Superior temporal gyrus (tissue), 1 donor: ENCODE measurements around the gene CELSR1.

Experiments used
- DNase-seq: peaks from one replicate; pipeline ENCODE4 v3.0.0-alpha.2; 2016; ENCODE audit errors: extremely low spot score

CELSR1 gene

DNA sequence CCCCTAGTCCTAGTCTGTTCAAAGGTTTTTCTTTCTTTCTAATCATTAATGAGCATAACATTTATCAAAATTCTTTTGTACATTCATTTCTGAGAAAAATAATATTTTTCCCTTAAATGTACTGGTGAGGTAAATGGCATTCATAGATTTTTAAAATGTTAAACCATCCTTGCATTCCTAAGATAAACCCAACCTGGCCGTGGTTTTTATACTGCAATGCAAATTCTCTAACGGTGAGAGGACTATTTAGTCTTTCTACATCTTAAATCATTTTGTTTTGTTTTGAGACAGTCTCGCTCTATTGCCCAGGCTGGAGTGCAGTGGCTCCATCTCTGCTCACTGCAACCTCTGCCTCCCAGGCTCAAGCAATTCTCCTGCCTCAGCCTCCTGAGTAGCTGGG is 161.3 kb downstream of the CELSR1 start:
- no peak for DNase-seq

DNA sequence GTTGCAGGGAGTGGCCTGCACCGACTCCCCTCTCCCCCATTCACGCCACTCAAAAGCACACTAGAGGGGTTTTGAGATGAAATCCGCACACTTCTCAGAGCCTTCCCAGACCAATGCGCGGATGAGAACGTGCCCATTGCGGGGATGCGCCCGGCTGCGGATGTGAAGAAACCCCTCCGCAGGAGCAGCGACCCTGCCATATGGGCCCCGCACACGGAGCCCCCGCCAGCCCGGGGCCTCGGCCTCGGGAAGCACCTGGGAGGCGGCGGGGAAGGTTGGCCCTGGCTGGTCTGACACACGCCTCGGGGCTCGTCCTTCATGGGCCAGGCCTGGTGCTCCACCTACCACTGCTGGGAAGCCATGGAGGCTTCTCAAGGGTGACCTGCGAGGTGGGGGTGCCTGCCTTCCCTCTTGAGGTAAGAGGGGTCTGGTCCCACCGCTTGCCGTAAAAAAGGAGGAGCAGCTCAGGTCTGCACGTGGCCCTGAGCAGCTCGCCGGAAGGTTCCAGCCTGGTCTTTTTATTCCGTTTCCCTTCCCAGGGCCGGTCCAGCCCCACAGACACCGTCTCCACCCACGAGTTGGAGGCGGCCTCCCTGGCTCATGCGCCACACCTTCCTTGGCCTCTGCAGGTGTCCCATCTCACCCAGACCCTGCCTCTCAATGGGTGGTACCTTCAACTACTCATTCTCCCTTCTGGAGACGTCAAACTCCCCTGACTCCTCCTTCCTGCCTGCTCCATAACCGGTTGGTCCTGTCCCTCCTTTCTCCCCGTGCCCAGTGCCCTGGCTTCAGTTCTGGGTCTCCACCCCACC is 162.6 kb downstream of the CELSR1 start:
- DNase-seq: no peak

DNA sequence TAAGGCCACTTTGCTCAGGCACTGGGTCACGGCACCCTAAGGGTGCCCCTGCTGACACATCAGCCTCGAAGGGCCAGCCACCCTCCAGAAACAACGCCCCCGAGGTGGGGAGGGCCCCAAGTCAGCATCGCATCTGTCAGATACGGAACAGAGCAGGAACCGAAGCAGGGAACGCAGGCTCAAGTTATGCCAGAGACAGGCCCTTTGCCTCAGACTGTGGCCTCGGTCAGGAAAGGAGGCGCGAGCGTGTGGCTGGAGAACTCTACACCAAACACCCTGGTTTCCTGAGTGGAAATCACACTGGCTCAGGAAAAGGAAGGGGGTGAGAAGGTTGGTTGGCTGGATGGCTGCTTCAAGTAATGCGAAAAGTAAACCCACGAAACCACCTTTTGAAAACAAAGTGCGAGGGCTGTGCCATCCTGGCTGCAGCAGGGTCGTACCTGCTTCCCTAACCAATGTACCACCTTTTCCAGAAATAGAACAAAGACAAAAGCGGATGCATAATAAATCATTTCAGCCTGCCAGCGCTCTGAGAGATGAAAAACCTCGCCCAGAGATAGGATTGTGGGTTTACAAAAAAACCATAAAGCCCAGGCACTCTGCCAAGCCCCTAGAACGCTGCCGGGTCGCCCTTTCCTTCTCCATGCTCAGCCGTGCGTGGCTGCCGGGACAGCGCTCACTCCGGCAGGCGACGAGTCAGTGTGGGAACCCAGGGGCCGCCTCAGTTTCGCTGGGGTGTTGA is 163.3 kb downstream of the CELSR1 start:
- no peak for DNase-seq

DNA sequence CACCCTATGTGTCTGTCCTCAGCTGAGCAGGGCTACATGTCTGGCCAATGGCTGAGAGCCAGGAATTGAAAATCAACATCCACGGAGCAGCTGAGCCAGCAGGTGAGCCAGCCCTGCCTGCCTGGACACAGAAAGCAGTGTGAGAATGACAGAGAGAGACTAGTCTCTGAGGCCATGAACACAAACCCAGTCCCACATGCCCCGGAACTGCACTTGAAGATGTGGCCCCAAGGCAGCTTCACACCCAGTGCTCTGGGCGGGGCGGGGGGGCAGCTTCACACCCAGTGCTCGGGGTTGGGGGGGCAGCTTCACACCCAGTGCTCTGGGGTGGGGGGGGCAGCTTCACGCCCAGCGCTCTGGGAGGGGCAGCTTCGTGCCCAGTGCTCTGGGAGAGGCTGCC is 164.3 kb downstream of the CELSR1 start:
- no peak for DNase-seq

DNA sequence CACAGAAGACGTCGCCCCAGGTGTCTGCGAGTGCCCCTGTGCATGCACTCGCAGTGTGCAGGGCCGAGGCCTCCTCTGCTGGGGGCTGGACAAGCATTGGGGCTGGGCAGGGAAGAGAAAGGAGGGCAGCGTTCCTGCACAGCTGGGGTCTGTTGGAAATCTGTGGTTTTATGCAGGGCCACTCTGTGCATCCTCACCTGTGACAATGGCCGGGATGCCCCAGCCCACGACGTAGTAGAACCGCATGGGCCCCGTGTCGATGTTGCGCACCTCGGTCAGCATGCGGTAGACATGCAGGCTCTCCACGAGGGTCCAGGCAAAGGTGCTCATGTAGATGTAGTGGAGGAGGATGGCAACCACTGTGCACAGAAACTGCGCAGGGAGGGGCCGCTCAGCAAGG is 164.7 kb downstream of the CELSR1 start:
- DNase-seq: no peak

DNA sequence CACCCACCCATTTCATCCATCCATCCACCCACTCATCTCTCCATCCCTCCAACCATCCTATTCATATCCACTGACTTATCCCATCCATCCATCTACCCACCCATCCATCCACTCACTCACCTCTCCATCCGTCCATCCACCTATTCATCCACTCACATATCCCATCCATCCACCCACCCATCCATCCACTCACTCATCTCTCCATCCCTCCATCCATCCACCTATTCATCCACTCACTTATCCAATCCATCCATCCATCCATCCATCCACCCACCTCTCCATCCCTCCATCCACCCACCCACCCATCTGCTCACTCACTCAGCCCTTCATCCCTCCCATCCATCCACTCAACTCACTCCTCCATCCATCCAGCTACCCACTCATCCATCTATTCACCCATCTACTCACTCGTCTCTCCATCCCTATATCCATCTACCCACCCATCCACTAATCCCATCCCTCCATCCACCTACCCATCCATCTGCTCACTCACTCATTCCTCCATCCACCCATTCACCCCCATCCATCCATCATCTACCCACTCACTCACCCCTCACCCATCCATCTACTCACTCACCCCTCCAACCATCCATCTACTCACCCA is 165.7 kb downstream of the CELSR1 start:
- DNase-seq: no peak

DNA sequence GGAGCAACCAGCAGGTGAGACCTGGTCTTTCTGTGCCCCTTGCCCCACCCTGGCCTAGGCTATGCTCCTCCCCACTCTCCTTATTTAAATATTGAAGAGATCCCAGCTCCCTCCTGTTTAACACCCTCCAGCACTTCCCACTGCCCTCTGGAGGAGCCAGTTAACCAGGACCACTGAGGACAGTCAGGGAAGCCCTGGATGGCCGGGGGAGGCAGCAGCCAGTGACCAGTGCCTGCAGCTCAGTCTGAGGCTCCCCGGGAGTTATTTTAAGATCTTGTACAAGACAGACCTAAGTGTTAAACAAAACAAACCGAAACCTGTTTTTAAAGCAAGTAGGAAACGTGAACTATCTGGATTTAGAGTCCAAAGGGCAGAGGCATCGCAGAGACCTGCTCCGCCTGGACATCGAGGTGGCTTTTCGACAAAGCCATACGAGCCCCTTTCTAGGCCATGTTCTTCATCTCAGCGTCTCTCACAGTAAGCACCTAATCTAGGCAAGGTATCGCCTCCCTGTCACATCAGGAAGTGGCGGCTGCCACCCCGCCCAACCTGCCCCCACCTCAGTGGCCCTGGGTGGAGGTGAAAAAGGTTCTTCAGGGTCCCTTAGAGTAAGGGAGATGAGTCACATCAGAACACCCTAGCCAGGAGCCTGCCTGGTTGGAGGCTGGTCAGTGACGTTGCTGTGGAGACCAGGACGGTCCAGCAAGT is 166.7 kb downstream of the CELSR1 start:
- DNase-seq: no peak

DNA sequence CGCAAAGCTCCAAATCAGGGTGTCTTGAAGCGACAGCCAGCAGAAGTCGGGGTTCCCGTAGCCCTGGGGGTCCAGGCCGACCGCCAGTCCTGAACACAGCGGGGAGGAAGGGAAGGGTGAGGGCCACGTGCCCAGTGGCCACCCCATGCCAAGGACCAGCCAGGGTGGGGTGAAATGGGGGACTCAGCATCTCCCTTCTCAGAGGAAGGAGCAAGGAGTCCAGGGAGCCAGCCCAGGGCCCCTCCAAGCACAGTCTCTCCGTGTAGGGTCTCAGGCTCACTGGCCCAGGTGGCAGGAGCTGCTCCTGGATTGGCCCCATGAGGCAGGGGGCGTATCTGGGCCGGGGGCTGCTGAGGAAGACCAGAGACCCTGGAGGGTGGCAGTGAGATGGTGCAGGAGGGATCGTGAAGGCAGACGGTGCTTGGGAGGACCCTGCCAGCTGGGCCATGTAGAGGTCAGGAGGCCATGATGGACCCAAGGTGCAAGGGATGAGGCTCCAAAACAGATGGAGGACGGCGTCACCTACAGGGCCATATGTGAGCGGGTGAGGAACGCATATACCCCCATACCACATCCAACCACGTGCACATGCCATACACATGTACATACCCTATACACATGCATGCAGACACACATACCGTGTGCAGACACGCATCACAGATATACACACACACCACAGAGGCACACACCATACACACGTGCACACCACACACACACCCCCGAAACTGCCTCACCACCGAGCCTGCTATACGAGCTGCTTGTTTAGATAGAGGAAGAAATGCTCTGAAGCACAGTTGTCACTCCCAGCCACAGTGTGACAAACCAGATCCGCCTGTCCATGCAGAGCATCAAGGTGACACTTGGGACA is 167.5 kb downstream of the CELSR1 start:
- no peak for DNase-seq

DNA sequence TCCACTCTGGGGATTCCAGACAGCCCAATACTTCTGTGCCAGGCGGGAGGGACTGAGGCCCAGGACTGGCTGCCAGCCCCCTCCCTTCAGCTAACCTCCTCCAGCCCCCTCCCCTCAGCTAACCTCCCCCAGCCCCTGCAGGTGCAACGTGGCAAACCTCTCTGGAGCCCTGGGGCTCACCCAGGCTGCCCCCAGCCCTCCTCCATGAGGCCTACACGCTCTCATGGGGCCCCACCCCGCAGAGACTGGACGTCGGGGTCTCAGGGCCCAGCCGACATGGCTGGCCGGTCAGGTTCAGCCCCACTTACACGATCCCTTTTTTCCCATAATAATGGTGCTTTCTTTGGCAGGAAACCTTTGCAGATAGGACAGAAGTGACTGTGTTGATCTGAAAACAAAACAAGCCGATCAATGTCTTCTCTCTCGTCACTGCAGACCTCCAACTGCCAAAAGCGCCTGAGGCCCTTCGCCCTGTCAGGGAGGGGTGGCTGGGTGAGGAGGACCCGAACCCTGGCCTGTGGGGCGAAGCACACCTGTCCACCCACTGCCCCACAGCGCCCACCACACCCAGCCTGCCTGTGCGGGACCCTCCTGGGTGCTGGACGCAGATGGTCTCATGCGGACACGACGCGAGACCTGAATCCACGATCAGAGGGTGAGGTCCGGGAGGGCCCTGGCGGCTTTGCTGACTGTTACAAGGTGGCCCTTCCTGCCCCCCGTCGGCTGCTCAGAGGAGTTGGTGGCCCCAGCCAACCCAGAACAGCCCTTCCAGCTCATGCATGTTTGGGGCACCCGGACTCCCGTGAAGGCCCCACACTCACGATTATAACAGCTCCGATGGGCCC is 168.3 kb downstream of the CELSR1 start:
- DNase-seq: no peak

DNA sequence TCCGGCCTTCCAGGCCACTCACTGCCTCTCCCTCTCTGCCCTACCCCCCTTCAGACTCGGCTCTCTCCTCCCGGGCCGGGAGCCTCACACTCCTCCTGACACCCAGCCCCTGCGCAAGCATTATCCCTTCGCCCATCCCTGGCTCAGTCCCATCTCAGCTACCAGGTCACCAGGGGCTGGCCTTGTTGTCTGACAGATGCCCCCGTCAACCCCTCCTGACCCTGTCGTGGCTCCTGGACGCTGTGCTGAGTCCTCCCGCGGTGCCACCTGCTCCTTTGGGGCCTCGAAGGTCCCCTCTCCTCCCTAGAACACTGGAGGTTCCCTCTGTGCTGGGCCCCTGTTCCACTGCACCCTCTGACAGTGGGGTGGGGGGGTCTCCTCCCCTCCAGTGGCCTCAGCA is 169.0 kb downstream of the CELSR1 start:
- no peak for DNase-seq

DNA sequence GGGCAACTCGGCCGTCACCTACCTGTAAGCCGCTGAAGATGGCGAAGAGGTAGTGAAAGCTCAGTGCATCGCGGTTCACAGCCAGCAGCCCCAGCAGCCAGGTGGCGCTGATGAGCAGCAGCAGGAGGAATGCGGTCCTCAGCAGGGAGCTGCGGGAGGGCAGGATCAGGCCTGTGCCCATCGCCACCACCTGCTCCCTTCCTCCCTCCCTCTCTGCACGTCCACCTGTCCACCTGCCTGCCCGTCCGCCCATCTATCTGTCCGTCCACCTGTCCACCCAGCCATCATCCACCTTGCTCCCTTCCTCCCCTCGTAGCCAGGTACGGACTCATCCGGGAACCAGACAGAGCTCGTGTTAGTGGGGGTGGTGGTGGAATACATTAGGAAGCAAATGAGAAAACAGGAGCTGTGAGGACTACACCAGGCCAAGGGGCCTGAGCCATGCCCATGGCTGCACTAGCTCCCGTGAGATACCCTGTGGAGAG is 169.7 kb downstream of the CELSR1 start:
- DNase-seq: no peak

DNA sequence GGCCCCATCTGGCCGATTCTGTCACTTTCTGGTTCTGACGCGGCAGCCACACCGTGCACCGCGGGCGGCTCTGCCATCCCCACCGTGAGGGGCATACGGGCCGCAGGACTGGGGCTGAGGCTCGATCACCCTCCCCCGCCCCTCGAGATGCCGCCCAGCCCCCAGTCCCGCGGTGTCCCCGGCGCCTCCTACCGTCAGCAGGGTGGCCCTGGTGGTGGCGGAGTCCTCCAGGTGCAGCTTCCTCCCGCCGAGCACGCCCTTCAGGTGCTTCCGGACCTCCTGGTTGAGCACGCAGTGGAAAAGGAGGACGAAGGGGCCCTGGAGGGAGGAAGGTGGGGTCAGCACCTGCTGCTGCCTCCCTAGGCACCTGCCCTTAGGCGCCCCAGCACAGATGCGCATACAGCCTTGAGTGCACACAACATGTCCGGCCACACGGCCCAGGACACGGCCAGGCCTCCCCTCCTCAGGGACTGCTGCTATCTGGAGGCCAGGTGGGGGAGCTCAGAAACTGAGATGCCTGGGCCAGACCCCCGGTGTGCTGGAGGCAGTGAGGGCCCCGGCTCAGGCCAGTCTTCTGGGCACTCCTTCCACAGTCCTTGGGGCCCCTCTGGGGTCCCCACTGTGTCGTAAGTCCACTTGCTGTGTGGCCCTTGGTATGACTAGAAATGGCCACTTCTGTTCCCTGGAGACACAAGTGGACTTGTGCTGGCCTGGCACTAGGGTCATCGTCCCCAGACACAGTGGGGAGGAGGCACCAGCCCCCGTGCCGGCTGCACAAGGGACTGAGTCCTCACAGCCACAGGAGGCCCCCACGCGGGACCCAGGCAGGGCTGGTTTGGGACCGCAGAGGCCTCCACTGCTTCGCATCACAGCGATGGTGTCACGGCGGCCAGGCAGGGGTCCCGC is 170.4 kb downstream of the CELSR1 start:
- no peak for DNase-seq

DNA sequence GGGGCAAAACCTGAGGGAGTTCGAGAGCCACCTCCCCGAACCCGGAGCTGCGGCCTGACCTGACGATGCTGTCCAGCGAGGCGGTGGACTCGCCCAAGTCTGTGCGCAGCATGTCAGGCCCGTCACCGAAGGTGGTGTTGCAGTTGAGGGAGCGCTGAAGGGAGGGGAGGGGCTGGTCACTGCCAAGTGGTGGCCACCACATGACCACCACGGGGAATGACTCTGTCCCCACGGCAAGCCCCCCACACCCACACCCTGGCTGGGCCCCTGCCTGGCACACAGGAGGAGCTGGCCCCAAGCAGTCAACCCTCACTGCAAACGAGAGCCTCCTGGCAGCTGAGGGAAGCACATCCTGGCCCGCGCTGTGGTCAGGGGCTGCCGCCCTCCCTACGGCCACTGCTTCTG is 171.1 kb downstream of the CELSR1 start:
- no peak for DNase-seq

DNA sequence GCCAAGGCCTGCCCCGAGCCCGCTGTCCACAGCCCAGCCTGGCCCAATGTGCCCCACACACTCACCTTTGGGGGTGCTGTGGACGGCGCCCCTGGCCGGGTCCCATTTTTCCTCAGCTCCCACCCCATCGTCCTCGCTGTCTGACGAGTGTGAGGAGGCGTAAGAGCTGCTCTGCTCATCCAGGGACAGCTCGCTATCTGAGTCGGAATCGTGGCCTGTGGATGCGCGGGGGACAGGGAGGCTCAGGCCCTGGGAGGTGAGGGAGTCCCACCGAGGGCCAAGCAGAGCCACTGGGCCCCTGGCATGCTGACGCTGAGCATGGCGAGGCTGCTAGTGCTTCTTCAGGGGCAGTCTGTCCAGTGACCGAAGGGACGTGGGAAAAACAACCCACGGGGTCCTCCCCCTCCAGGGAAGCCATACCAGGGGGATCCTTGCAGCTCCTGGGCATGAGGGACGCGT is 172.2 kb downstream of the CELSR1 start:
- DNase-seq: no peak

DNA sequence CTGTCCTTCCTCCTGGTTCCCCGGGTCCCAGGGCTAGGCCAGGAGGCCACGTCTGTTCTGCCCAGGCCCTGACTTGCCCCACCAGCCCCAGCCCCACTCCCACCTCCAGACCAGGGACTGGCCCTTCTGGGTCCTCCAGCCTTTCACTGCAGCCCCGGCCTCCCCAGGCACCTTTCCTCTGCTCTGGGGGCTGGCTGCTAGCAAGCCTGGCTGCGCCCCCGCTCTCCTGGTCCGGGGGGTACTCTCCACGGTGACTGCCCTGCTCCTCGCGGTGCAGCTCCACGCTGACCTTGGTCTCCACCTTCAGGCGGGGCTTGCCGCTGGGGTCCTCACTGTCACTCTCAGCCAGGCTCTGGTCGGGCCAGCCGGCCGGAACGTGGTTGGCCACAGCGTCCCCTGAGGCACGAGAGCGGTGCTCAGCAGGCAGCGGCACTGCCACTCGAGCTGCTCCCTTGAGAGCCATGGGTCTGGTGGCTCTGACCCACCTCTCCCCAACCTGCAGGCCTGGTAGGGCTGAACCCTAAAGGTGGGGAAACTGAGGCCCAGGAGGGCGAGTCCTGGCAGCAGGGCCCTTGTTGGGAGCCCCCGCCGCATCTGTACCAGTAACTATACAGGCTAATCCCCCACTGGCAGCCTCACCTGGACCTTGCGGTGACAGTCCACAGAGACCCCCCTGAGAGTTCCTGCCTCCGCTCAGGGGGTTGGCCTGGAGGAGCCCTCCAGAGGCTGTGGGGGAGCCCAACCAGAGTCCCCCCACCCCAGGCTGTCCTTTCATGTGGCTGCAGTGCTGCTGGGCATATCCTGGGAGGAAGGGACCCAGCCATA is 172.9 kb downstream of the CELSR1 start:
- DNase-seq: no peak

DNA sequence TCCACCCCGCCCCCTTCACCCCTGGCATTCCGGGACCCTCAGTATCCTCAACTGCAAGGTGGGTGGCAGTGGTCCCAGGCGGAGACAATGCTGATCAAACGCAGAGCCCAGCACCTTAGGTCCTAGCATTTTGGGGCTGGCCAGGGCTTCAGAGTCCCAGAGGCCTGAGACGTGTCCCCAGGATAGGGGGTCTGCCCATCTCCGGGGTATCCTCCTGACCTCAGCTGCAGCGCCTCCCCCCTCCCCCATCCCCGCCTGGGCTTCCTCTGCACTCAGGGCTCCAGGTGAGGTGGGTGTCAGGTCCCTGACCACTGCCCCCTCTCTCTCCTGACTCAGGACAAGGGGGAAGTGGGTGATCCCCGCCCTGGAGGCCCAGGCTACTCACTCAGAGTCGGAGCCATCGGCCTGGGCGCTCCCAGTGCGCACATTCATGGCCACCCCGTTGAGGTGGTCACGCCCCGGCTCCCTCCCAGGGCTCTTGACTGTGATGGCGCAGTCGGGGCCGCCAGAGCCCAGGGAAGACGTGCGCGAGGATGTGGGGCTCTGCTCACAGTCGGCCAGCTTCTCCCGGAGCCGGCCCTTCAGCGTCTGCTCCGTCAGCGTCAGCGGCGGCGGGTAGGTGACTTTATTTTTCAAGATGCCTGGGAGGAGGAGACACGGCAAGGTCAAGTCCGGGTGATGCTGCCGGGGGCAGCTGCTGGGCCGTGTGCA is 173.7 kb downstream of the CELSR1 start:
- DNase-seq: no peak

DNA sequence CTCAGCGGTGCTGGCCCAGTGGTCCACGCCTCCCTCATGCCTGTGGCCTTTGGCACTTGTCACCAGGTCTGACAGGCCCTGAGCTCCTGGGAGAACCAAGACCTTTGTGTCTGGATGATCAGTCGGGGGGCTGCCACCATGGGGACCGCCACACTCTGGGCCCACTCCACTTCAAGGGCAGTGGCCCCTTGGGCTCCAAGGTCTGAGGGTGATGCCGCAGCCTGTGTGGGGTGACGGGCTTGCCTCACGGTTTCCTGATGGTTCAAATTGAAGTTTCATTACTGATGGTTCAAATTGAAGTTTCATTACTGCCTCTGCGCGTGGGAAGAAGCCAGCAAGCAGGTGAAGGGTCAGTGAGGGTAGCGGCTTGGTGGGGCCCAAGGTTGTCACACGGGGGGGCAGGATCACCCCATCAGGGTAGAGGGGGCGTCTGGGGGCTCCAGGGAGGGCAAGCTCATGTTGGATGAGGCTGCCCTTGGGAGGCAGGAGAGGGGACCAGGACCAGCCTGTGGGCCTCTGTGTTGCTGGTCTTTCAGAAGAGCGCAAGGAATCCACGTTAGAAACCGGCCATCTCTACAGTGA is 174.4 kb downstream of the CELSR1 start:
- DNase-seq: no peak
